ENCODE results near the gene MOB2.
"Not testable (repeated sequence)": the region's sequence is repeated elsewhere in the genome, so short reads cannot be mapped to it uniquely, and the experiment has no call there.

MOB2 gene

DNA sequence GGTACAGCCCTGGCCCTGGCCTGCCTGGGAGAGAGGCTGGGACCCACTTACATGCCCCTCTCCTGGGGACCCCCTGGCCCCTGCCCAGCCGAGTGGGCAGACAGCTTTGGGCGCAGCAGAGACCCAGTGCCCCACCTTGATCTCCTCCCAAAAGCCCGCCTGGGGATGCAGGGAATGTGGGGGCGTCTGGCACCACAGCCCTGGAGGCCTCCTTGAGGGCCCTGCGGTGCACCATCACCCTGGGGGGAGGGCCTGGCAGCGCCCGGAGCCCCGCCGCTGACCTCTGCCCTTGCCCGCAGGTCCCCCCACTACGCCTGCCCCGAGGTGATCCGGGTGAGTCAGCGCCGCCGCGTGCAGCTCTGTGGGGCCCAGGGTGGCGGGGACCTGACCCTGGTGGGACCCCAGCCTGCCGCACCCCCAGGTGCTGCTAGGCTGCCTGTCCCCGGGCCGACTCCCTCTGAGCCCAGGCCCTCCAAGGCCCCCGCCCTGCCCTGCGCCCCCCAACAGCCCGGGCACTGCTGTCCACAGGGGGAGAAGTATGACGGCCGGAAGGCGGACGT, 43.7 kb downstream of the MOB2 start:
- no peak for DNase-seq (ENCODE audit: low read depth in 3 of 3)

DNA sequence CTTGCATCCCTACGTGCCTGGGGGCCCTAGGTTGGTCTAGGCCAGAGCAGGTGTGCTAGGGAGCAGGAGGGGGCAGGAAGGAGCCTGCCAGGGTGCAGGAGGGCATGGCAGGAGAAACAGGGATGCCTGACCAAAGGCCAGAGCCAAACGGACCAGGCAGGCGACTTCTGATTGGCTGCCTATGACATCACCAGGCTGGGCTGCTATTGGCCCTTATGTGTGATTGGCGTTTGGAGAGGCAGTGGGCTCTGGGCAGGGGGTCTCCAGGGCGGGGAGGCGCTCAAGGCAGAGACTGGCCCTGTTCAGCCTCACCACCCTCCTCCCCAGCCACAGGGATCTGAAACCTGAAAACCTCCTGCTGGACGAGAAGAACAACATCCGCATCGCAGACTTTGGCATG, 44.4 kb downstream of the MOB2 start:
- no peak for DNase-seq (ENCODE audit: low read depth in 3 of 3)

DNA sequence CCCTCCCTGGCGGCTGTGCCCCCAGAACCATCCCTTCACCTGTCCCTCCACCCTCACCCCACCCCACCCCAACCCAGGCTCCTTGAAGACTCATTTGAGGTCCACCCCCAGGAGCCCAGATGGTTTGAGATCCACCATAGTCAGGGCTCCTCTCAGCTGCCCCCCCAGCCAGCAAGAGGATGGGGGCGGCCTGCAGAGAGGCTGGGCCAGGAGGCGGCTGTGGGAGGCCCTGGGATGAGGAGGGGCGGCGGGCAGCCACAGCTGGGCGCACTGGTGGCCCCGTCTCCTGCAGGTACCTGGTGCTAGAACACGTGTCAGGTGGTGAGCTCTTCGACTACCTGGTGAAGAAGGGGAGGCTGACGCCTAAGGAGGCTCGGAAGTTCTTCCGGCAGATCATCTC, 46.1 kb downstream of the MOB2 start:
- DNase-seq (ENCODE audit: low read depth in 3 of 3) = no peak

DNA sequence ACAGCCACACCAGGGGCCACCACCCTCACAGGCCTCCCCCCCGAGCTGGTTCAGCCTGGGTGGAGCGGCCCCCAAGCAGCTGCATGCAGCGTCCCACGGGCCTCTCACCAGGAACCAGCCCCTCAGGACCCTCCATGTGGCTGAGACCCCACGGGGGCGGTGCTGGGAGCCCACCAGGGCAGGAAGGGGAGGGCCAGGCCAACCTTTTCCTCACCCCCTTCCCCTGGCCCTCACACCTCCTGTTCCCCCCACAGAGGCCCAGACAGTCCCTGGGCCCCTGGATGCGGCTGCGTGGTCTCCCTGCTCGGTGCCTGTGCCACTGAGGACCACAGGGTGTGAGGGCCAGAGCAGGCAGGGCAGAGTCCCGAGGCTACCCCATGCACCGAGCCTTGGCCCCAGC, 46.5 kb downstream of the MOB2 start:
- no peak for DNase-seq (ENCODE audit: low read depth in 3 of 3)

DNA sequence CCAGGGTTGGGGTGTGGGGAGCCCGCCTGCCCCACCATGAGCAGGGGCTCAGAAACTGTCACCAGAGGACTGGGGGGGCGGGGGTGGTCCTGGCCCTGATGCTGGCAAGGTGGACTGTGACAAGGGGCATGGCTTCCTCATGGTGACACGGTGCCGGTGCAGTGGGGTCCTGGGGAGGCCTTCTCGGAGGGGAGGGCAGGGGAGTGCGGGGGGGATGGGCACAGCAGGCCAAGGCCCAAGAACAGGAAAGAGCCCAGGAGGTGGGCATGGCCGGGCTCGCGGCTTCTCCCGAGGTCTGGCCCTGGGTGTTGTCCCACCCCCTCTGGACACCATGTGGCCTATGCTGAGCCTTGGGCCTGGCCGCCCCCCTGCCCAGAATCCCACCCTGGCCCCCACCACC, 47.2 kb downstream of the MOB2 start:
- DNase-seq (ENCODE audit: low read depth in 3 of 3) = no peak

DNA sequence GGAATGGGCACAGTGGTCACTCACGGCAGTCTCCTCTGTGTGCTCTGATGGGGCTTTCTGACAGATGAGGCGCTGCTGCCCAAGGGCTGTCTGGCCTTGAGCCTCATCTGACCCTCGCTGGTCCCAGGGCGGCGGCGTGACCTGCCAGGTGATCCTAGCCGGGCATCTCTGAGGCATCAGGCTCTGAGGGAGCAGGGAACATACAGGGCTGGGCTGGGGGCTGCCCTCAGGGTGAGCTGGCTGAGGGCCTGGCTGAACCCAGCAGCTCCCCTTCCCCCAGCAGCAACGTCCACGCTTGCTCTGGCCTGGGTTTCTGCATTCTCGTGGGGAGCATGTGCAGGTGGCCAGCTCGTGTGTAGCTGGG, 47.6 kb downstream of the MOB2 start:
- no peak for DNase-seq (ENCODE audit: low read depth in 3 of 3)

DNA sequence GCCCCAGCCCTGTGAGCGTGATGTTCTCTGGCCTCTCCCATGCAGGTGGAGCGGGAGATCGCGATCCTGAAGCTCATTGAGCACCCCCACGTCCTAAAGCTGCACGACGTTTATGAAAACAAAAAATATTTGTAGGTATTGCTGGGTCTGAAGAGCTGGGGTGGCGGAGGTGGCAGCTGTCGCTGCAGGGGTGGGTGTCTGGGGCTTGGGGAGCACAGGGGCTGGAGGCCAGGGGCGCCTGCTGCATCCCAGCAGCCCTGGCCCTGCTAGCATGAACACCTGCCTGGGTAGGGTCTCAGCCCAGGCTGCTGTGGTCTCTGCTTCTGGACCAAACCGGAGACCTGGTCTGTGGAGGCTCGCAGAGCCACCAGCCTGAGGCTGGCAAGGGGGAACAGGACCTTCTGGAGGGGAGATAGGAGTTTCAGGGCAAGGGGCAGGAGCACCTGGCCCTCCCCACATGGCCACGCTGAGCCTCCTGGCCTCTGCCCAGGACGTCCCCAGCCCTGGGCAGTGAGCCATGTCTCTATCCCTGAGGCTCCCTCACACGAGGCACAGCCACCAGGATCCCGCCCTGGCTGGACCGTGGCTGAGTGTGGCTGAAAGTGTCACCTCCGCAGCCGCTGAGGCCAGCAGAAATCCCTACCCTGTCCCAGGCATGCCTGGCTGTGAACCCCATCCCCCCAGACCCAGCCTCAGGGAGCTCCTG, 48.2 kb downstream of the MOB2 start:
- no peak for DNase-seq (ENCODE audit: low read depth in 3 of 3)

DNA sequence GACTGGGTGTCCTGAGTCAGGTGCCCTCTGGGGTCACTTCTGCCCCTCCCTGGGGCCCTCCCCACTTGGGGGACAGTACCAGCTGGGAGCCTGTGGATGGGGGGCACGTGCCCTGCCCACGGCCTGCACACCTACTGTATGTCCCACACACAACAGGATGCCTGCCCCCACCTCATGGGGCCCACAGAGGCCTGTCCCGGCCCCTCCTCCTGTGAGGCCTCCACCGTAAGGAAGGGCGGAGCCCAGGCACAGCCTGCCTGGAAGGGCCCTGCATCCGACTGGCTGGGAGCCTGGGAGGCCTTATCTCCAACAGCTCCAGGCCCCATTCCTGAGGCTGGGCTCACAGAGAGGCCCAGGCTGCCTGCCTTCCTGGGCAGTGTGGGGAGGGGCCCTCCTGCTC, 49.1 kb downstream of the MOB2 start:
- no peak for DNase-seq (ENCODE audit: low read depth in 3 of 3)

DNA sequence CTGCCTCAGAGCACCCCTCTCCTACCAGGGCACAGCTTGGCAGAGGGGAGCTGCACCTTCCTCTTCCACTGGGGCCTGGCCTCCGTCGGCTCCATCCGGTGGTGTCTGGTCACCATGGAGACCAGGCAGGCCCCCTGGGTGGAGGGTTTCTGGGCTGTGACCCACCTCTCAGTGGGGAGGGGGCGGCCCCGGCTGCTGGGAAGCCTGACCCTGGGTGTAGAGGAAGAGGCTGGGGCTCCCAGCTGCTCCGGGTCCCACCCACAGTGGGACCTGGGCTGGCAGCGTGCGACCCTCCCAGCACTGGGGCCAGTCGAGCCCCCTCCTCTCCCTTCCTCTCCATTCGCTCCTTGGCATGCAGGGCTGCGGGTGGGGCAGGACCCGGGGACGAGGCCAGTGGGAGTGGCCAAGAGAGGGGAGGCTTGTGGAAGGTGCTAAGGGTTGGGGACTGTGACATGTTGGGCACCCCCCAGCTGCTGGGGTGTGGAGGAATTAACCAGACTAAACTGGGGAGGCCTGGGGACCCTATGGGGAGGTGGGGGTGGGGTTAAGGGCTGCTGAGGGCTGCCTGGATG, 50.0 kb downstream of the MOB2 start:
- no peak for DNase-seq (ENCODE audit: low read depth in 3 of 3)

DNA sequence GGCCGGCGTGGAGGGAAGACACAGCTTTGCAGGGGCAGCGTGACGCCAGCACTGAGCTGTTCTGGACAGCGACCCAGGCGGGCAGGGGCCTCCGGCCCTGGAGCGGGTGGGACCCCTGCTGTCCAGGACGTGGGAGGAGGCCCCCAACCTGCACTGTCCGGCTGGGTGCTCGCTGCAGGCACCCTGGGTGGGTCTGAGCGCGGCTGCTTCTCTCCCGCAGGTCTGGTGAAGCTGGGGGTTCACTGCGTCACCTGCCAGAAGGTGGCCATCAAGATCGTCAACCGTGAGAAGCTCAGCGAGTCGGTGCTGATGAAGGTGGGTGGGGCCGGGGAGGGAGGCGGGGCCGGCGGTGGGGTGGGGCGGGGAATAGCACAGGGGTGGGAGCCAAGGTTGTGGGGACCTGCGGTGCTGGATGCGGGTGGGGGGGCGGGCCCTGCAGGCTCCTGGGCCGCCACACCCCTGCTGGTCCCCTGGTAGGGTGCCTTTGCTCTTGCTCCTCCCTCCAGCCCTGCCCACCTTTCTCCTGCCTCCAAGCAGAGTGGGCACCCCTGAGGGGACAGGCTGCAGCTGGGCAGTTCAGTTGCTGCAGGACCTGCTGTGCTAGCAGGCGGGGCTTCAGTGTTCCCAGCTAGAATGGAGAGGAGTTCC, 50.6 kb downstream of the MOB2 start:
- DNase-seq (ENCODE audit: low read depth in 3 of 3) = no peak

DNA sequence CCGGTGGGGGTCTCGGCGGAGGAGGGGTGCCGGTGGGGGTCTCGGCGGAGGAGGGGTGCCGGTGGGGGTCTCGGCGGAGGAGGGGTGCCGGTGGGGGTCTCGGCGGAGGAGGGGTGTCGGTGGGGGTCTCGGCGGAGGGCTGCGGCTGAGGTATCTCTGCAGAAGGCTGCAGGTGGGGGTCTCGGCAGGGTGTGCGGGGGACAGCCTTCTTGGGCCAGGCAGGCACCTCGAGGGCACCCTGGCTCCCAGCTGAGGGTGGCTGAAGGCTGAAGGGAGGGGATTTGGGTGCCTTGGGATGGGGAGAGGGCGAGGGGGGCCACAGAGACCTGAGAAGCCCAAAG, 51.1 kb downstream of the MOB2 start:
- DNase-seq (ENCODE audit: low read depth in 3 of 3) = not testable (repeated sequence)

DNA sequence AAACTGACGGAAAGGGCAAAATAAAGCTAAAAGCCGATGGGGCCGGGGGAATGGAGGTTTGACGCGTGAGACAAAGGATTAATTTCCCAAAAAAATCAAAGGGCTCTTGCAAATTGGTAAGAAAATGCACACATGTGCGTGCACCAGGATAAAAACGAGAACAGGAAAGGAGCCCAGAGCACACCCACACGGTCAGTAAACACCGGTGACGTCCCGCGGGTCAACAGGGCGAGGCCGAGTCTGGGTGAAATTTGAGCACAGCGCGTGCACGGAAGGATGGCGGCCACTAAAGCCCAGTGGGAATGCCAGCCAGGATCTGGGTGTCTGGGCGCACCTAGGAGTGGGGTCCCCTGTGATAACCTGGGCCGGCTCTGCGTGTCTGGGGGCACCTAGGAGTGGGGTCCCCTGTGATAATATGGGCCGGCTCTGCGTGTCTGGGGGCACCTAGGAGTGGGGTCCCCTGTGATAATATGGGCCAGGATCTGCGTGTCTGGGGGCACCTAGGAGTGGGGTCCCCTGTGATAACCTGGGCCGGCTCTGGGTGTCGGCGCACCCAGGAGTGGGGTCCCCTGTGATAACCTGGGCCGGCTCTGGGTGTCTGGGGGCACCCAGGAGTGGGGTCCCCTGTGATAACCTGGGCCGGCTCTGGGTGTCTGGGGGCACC, 52.5 kb downstream of the MOB2 start:
- DNase-seq (ENCODE audit: low read depth in 3 of 3) = no peak

DNA sequence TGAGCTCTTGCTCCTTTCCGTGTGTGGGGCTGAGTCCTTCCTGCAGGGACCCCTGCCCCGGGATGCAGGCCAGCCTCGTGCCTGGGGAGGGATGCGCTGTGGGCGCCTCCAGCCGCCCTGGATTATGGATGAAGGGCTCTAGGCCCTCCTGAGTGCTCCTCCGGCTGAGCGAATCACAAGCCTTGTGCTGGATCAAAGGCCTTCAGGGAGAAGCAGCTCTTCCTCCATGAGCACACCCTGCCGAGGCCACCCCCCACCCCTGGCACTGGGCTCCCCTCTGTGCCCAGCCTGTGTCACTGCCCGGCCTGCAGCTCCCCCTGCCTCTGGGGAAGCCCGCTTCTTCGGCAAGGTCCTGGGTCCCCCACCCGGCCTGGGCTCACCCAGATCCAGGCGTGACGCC, 53.0 kb downstream of the MOB2 start:
- no peak for DNase-seq (ENCODE audit: low read depth in 3 of 3)

DNA sequence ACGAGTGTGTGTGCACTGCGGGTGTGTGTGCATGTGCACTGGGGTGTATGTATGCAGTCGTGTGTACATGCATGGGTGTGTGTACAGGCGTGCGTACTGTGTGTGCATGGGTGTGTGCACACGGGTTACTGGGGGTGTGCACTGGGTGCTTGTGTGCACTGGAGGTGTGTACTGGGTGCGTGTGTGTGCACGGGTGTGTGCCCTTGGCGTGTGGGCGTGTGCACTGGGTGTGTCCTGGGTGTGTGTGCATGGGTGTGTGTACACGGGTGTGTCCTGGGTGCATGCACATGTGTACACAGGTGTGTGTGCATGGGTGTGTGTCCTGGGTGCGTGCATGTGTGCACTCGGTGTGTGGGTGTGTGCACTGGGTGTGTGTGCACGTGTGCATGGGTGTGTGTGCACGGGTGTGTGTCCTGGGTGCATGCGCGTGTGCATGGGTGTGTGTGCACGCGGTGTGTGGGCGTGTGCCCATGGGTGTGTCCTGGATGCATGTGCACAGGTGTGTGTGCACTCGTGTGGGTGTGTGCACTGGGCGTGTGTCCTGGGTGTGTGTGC, 57.7 kb downstream of the MOB2 start:
- no peak for DNase-seq (ENCODE audit: low read depth in 3 of 3)

DNA sequence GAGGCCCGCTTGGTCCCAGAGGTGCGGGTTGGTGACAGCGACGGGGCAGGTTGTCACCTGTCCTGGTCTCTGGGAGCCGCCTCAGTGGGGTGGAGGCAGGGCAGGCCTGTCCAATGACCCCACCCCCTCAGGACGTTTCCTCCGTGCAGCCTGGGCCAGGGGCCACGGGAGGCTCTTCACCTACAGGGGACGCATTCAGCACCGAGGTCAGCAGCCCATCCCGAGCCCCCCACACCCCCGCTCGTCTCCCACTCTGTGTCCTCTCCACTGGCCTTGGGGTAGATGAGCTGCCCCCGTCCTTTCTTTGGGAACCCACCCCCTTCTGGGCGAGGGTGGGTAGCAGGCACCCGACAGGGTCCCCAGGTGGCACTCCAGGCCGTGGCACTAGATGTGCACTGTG, 61.1 kb downstream of the MOB2 start:
- no peak for DNase-seq (ENCODE audit: low read depth in 3 of 3)

DNA sequence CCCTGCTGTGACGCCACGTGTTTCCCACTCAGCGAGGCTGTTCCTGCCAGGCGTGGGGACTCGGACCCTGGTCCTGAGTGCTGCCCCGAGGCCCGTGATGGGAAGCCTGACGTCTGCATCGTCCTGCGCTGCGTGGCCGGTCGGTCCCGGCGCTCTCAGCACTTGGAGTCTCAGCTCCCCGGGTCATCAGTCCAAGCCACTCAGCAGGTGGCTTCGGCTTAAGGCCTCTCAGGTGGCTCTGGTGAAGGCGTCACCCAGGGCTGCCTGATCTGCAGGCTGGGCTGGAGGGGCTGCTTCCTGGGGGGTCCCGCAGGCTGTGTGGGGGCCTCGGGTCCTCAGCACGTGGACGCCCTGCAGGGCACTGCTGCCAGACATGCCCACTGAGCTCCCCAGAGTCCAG, 61.6 kb downstream of the MOB2 start:
- no peak for DNase-seq (ENCODE audit: low read depth in 3 of 3)

DNA sequence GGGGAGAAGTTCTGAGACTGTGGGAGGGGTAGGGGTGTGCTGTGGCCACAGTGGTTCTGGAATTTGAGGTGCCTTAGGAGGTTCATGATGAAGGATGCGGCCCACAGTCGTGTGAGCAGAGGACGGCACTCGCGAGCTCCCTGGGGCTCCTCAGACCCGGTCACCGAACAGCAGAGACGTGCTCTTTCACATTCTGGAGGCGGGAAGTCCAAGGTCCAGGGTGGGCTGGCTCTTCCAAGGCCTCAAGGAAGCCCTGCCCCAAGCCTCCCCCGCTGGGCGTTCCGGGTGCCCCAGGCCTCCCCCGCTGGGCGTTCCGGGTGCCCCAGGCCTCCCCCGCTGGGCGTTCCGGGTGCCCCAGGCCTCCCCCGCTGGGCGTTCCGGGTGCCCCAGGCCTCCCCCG, 63.2 kb downstream of the MOB2 start:
- DNase-seq (ENCODE audit: low read depth in 3 of 3) = not testable (repeated sequence)

DNA sequence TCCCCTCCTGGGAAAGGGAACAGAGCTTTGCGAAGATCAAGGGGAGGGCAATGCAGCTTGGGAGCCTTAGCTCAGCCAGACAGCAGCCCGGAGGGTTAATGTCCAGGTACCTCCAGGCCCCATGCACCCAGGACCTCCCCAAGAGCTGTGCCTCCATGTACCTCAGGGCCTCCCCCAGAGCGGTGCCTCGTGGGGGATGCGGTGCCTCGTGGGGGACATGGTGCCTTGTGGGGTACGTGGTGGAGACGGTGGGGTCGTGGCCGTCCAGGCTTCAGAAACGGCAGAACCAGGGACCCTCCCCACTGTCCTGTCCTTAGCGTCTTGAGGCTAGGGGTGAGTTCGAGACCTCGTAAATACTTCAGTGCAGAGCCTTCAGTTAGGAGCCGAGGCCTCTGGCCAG, 63.6 kb downstream of the MOB2 start:
- DNase-seq (ENCODE audit: low read depth in 3 of 3) = no peak

DNA sequence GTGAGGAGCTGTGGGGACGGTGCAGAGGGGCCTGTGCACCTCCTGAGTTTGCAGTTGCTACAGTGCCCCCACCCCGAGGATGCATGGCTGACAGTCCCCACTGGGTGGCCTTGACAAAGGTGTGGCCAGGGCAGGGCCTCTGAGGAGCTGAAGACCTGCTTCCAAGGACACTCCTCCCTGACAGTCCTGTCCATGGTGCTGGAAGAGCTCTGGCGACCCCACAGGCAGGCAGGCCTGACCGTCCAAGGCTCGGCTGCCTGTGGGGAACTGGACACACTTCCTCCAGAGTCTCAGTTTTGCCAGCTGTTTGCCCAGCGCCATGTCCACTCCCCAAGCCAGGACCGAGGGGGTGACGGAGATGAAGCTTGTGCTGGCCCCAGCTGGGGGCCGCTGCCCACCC, 64.1 kb downstream of the MOB2 start:
- DNase-seq (ENCODE audit: low read depth in 3 of 3) = no peak

DNA sequence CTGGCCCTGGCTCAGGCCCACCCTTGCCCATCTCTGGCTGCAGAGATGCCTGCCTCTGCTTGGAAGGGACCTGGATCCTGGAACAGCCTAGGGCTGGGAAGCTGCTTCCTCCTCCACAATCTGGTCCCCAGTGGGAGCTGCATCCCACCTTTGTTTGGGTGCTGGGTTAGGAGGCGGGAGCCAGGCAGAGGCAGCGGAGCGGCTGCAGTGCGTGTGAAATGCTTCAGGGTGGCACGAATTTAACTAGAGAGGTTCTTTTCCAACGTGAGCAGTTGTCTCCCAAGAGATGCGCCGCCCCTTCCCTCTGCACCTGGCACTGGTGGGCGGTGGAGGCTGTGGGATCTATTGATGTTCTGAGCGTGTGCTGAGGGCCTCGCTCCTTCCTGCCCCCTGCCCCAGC, 65.3 kb downstream of the MOB2 start:
- no peak for DNase-seq (ENCODE audit: low read depth in 3 of 3)

DNA sequence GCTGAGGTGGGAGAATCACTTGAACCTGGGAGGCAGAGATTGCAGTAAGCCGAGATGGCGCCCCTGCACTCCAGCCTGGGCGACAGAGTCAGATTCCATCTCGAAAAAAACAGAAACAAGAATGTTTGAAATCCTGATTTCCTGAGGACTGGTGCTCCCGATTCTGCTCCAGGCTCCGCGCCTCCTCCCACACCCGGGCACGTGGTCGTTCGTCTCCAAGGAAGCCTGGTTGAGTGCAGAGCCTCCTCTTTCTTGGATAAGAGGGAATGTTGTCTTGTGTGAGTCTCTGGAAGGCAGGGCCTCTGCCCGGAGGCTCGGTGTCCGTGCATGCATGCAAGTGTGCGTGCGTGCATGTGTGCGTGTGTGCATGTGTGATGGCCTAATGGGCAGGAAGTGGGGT, 66.8 kb downstream of the MOB2 start:
- no peak for DNase-seq (ENCODE audit: low read depth in 3 of 3)

All from stimulated activated CD4-positive, alpha-beta T cell treated with anti-CD3 and anti-CD28 coated beads, TNF-alpha, amount 100 ng/mL, for 24 hours (primary cell).